PC-9 (cell line): ENCODE measurements around the gene EBPL. TPM values are rescaled to one million over a fixed set of nuclear protein-coding genes. Genes with fewer than 3 reads are reported as not detected.
A peak's percentile ranks its signal among the peaks of the same experiment; 100 is the strongest.

Source experiments
- BruUV-seq: library from RNA; stranded (reverse); fragments of 400-500 nt; replicated peaks from 2 replicates; lab custom pipeline; 2021; lab: Mats Ljungman, UMichigan
- CTCF ChIA-PET: fragments of 300-600 bp; sonication (Branson Sonifier 250); formaldehyde crosslinking; loops from one replicate; lab custom pipeline; 2022; ENCODE audit warnings: antibody characterized with exemption; lab: Charles Lee
- POLR2A ChIA-PET: fragments of 300-600 bp; sonication (Branson Sonifier 250); formaldehyde crosslinking; loops from one replicate; lab custom pipeline; 2022; ENCODE audit warnings: antibody characterized with exemption; ENCODE audit not compliant: unreplicated experiment; lab: Charles Lee
- DNase-seq, 2 experiments: peaks; one replicate each; pipeline versions ENCODE4 v3.0.0 to v3.0.0-alpha.2; 2015 to 2022; ENCODE audit warnings: mixed read lengths in 1 of 2
- H2AFZ ChIP-seq: fragments of 200-600 bp; sonication (generic); 2 replicates; pipeline ENCODE4 v1.8.1; 2017; ENCODE audit warnings: antibody characterized with exemption
- H3F3A ChIP-seq: fragments of 200-600 bp; sonication (generic); 2 replicates; pipeline ENCODE4 v1.8.1; 2017; ENCODE audit warnings: antibody characterized with exemption, mild to moderate bottlenecking, low read depth; ENCODE audit not compliant: insufficient read depth
- H3K27ac ChIP-seq: fragments of 200-600 bp; sonication (generic); 2 replicates; pipeline ENCODE4 v1.6.1; 2016; ENCODE audit warnings: mixed run types
- H3K27me3 ChIP-seq: fragments of 200-600 bp; sonication (generic); 2 replicates; pipeline ENCODE4 v1.6.1; 2016; ENCODE audit warnings: low read depth, mixed run types; ENCODE audit not compliant: insufficient read depth
- H3K36me3 ChIP-seq: fragments of 200-600 bp; sonication (generic); 2 replicates; pipeline ENCODE4 v1.6.1; 2016; ENCODE audit warnings: low read depth, mixed run types
- H3K4me1 ChIP-seq: fragments of 200-600 bp; sonication (generic); replicated peaks from 2 replicates; pipeline ENCODE4 v1.6.1; 2016; ENCODE audit warnings: mixed run types; ENCODE audit not compliant: insufficient read depth
- H3K4me2 ChIP-seq: fragments of 200-600 bp; sonication (generic); 2 replicates; pipeline ENCODE4 v1.6.1; 2017; ENCODE audit warnings: mixed run types
- H3K4me3 ChIP-seq: fragments of 200-600 bp; sonication (generic); 2 replicates; pipeline ENCODE4 v1.6.1; 2016; ENCODE audit warnings: mixed run types
- H3K79me2 ChIP-seq: fragments of 200-600 bp; sonication (generic); 2 replicates; pipeline ENCODE4 v1.6.1; 2017; ENCODE audit warnings: low read depth, mixed run types
- H3K9me2 ChIP-seq: fragments of 200-600 bp; sonication (generic); 2 replicates; pipeline ENCODE4 v1.8.1; 2017; ENCODE audit warnings: mild to moderate bottlenecking; ENCODE audit not compliant: insufficient read depth
- H3K9me3 ChIP-seq: fragments of 200-600 bp; sonication (generic); 2 replicates; pipeline ENCODE4 v1.8.1; 2016; ENCODE audit warnings: low read depth; ENCODE audit not compliant: insufficient read depth
- H4K20me1 ChIP-seq: fragments of 200-600 bp; sonication (generic); 2 replicates; pipeline ENCODE4 v1.8.1; 2017; ENCODE audit not compliant: insufficient read depth
- CTCF ChIP-seq: fragments of 200-600 bp; sonication (generic); conservative IDR thresholded peaks from 2 replicates; pipeline ENCODE4 v1.6.1; 2017; ENCODE audit warnings: mixed run types, antibody characterized with exemption, mild to moderate bottlenecking, moderate library complexity
- EZH2 ChIP-seq: fragments of 200-600 bp; sonication (generic); IDR thresholded peaks from 2 replicates; pipeline ENCODE4 v1.8.0; 2017; ENCODE audit warnings: antibody characterized with exemption, low read depth
- intact Hi-C: fragments of 100-400 bp; cut with micrococcal nuclease; formaldehyde crosslinking; loops from one replicate; pipeline ENCODE4 v1.10.0; 2022; ENCODE audit not compliant: unreplicated experiment
- total RNA-seq: library from RNA; stranded (reverse); gene quantifications from 2 replicates; pipeline ENCODE4 v1.2.3, GENCODE V29; 2021

Gene EBPL
- total RNA-seq, 1 experiment from 2014 or later, result 77.0 TPM

- BruUV-seq, result no TSS peak
- no peak for DNase-seq
- Histone ChIP-seq H3K9me3 (no peaks in the 10 kb centered on the region), H3K27me3 (no peaks in the 10 kb centered on the region), H4K20me1 (no peaks in the 10 kb centered on the region), H3K4me2 (no peak overlapping the region), H2AFZ (no peak overlapping the region), H3K4me3 (no peak overlapping the region), H3F3A (0 out of 2 replicates have a peak, but pooled peaks cover 1% of the 10 kb centered on the region), H3K27ac (no peak overlapping the region), H3K9me2 (no peaks in the 10 kb centered on the region), H3K4me1 (no peaks in the 10 kb centered on the region), H3K36me3 (no peaks in the 10 kb centered on the region), H3K79me2 (no peaks in the 10 kb centered on the region)
- TF ChIP-seq EZH2 (no peak), CTCF (no peak)
- intact Hi-C loops, result no loop called here
- CTCF ChIA-PET, result no interaction called here
- POLR2A ChIA-PET, result interaction anchor here (0.7 kb wide), 1 partner anchor 470 kb away, joined by 3 read pairs; no protein-coding TSS in a partner anchor
Measured at GRCh38 chr13:49654011-49654410, 37.3 kb downstream of the EBPL start.

GRCh38 chr13:49653478-49653877 lies 37.8 kb downstream of the EBPL start:
- H3K4me1 ChIP-seq, result no peaks in the 10 kb centered on the region
- H3K27ac ChIP-seq, result no peak overlapping the region
- TF ChIP-seq CTCF (no peak), EZH2 (no peak)
- POLR2A ChIA-PET, result no interaction called here
- DNase-seq, result no peak
- CTCF ChIA-PET, result no interaction called here
- H2AFZ ChIP-seq, result no peak overlapping the region
- H3K9me3 ChIP-seq, result no peaks in the 10 kb centered on the region
- H3F3A ChIP-seq, result peaks cover 6% of the 10 kb centered on the region; the same call in 1 of the 2 replicates
- no peaks in the 10 kb centered on the region for H3K9me2 ChIP-seq
- no peak overlapping the region for H3K4me2 ChIP-seq
- no peaks in the 10 kb centered on the region for H3K79me2 ChIP-seq
- H3K27me3 ChIP-seq, result no peaks in the 10 kb centered on the region
- BruUV-seq, result no TSS peak
- intact Hi-C loops, result loop anchor here (2.0 kb wide), 1 partner anchor 1257 kb away; no protein-coding TSS in a partner anchor
- H3K4me3 ChIP-seq, result no peak overlapping the region
- H4K20me1 ChIP-seq, result no peaks in the 10 kb centered on the region
- no peaks in the 10 kb centered on the region for H3K36me3 ChIP-seq

- intact Hi-C loops, result loop anchor here (1.0 to 2.0 kb wide), 2 partner anchors 196 to 1258 kb away; no protein-coding TSS in a partner anchor
- H3F3A ChIP-seq, result peaks cover 6% of the 10 kb centered on the region; the same call in 1 of the 2 replicates
- no peak overlapping the region for H2AFZ ChIP-seq
- POLR2A ChIA-PET, result no interaction called here
- peak; percentile 39 to 57 for DNase-seq
- CTCF ChIA-PET, result interaction anchor here (0.5 kb wide), 1 partner anchor 140 kb away, joined by 4 read pairs; no protein-coding TSS in a partner anchor
- H3K9me2 ChIP-seq, result no peaks in the 10 kb centered on the region
- BruUV-seq, result no TSS peak
- no peaks in the 10 kb centered on the region for H4K20me1 ChIP-seq
- no peaks in the 10 kb centered on the region for H3K9me3 ChIP-seq
- H3K27me3 ChIP-seq, result no peaks in the 10 kb centered on the region
- H3K79me2 ChIP-seq, result no peaks in the 10 kb centered on the region
- no peak overlapping the region for H3K27ac ChIP-seq
- no peaks in the 10 kb centered on the region for H3K4me1 ChIP-seq
- 0 out of 2 replicates have a peak overlapping the region, but pooled peaks have one; percentile 30 for H3K4me2 ChIP-seq
- no peak overlapping the region for H3K4me3 ChIP-seq
- TF ChIP-seq EZH2 (no peak), CTCF (peak; percentile 71)
- H3K36me3 ChIP-seq, result no peaks in the 10 kb centered on the region
Measured at GRCh38 chr13:49652355-49653305, 38.7 kb downstream of the EBPL start.
